Astrocyte of the cerebellum (primary cell): ENCODE measurements around the gene FRMD4A.
A peak's percentile ranks its signal among the peaks of the same experiment; 100 is the strongest.

Source experiments
- DNase-seq: peaks from one replicate; pipeline ENCODE4 v3.0.0-alpha.2; 2011; ENCODE audit warnings: low read depth
- H3K4me3 ChIP-seq: 2 replicates; pipeline ENCODE4 v1.5.1; 2011; ENCODE audit warnings: mild to moderate bottlenecking, low read depth, low read length, moderate library complexity
- CTCF ChIP-seq: IDR thresholded peaks from 2 replicates; pipeline ENCODE4 v1.5.1; 2012; ENCODE audit warnings: low read length, low read depth, moderate library complexity, mild to moderate bottlenecking; ENCODE audit errors: missing control alignments
- in situ Hi-C: cut with HindIII; loops from 2 replicates; pipeline ENCODE4 v1.10.0; 2017; ENCODE audit warnings: low sequenced_read_pairs

Gene FRMD4A

GRCh38 chr10:14191871-14192270 lies 138.9 kb downstream of the FRMD4A start:
- no peak for TF ChIP-seq CTCF
- no peak for DNase-seq
- no peak overlapping the region for H3K4me3 ChIP-seq
- in situ Hi-C loops: no loop called here

GRCh38 chr10:14191407-14191806 lies 139.3 kb downstream of the FRMD4A start:
- DNase-seq: no peak
- H3K4me3 ChIP-seq: no peak overlapping the region
- in situ Hi-C loops: no loop called here
- TF ChIP-seq CTCF: no peak

GRCh38 chr10:14190702-14191101 lies 140.0 kb downstream of the FRMD4A start:
- H3K4me3 ChIP-seq: no peak overlapping the region
- no peak for TF ChIP-seq CTCF
- no peak for DNase-seq
- in situ Hi-C loops: no loop called here

GRCh38 chr10:14186245-14186644 lies 144.5 kb downstream of the FRMD4A start:
- TF ChIP-seq CTCF: peak; percentile 39
- H3K4me3 ChIP-seq: no peak overlapping the region
- in situ Hi-C loops: no loop called here
- no peak for DNase-seq

- in situ Hi-C loops: no loop called here
- H3K4me3 ChIP-seq: no peak overlapping the region
- no peak for TF ChIP-seq CTCF
Measured at GRCh38 chr10:14185316-14186045, 145.2 kb downstream of the FRMD4A start.

GRCh38 chr10:14184841-14185315 lies 145.8 kb downstream of the FRMD4A start:
- H3K4me3 ChIP-seq: no peak overlapping the region
- in situ Hi-C loops: no loop called here
- DNase-seq: no peak
- no peak for TF ChIP-seq CTCF

More at GRCh38 chr10:14185316-14186045, 145.2 kb downstream of the FRMD4A start:
- DNase-seq: peak; percentile 78
